Breast epithelium (tissue), 3 donors: ENCODE data around the gene PRKAR2A.
"Not testable (repeated sequence)": the region's sequence is repeated elsewhere in the genome, so short reads cannot be mapped to it uniquely, and the experiment has no call there.

ENCODE experiments used
- POLR2A ChIP-seq: fragments of 450-650 bp; IDR thresholded peaks from one replicate; pipeline ENCODE4 v1.6.1; 2016; ENCODE audit warnings: antibody characterized with exemption, mild to moderate bottlenecking, moderate library complexity
- TF ChIP-seq, protein P1 (sequence below), 3 donors: fragments of 450-650 bp; IDR thresholded peaks; one replicate each; pipeline ENCODE4 v1.5.1; 2016 to 2017; ENCODE audit warnings: antibody characterized with exemption in 3 of 3, mild to moderate bottlenecking in 3 of 3, moderate library complexity in 3 of 3

DNA sequence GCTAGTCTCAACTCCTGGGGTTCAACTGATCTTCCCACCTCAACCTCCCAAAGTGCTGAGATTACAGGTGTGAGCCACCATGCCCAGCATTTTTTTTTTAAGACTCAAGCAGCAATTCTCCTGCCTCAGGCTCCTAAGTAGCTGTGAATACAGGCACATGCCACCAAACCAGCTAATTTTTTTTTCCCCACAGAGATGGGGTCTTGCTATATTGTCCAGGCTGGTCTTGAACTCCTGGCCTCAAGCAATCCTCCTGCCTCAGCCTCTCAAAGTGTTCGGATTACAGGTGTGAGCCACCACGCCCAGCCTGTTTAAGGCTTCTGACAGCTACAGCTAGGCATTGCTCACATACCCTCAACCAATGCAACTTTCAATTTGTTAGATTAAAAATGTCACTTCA is 54.2 kb downstream of the PRKAR2A start:
- TF ChIP-seq, protein P1, sequence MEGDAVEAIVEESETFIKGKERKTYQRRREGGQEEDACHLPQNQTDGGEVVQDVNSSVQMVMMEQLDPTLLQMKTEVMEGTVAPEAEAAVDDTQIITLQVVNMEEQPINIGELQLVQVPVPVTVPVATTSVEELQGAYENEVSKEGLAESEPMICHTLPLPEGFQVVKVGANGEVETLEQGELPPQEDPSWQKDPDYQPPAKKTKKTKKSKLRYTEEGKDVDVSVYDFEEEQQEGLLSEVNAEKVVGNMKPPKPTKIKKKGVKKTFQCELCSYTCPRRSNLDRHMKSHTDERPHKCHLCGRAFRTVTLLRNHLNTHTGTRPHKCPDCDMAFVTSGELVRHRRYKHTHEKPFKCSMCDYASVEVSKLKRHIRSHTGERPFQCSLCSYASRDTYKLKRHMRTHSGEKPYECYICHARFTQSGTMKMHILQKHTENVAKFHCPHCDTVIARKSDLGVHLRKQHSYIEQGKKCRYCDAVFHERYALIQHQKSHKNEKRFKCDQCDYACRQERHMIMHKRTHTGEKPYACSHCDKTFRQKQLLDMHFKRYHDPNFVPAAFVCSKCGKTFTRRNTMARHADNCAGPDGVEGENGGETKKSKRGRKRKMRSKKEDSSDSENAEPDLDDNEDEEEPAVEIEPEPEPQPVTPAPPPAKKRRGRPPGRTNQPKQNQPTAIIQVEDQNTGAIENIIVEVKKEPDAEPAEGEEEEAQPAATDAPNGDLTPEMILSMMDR (IDR thresholded peaks at IDR 0.05): not testable (repeated sequence)
- TF ChIP-seq POLR2A: not testable (repeated sequence)
